GM18951 (cell line): ENCODE results near the gene ARIH2.

Experiments
- POLR2A ChIP-seq: IDR thresholded peaks from 4 replicates; pipeline ENCODE4 v1.6.1; 2011; ENCODE audit warnings: mild to moderate bottlenecking; ENCODE audit not compliant: insufficient read length, insufficient read depth; ENCODE audit errors: extremely low read depth
- in situ Hi-C: fragments of 300-500 bp; cut with MboI; formaldehyde crosslinking; loops from one replicate; pipeline ENCODE4 v1.12.0; 2022; ENCODE audit warnings: low sequenced_read_pairs, mixed read lengths, inconsistent platforms; ENCODE audit not compliant: unreplicated experiment

The ARIH2 gene

DNA sequence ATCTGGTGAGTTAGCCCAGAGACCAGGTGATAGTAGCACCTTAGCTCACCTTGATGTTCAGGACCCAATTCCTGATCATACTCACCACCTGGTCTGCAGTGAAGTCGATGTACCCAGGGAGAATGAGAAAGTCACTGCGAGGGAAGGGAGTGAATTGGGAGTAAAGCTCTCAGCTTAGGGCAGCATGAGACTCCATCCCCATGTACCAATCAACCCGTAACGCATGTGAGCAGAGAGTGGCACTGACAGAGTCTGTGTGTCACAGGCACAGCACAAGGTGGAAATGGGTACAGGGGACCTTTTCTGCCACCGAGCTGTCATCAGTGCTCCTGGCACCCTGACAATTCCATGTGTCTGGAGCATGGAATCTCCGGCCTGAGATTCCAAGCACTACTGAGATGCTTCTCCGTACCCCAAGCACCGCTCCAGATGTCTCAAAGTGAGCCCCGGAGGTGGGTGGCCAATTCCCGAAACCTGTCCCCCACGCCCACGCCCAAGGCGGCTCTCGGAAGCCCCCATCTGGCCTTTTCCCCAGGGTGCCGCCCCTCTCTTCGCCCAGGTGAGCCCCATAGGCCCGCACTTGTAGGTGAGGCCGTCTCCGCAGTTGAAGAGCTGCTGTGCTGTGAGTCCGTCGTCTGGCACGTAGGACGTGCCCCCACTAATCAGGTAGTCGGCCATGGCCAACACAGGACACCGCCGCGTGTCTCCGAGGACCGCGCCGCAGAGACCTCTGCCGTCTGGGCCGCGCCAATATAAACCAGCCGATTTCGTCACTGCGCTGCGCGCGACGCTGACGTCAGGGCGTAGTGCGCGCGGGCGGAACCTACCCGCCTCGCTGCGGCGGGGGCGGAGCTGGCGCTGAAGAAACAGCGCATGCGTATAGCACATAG lies 110.3 kb downstream of the ARIH2 start, which contains the start of gene IMPDH2:
Gene IMPDH2 (minus strand): TSS at position 726 of the 890 bp plus-strand sequence. CDS start 48 bp downstream, at position 678.
- peak; percentile 100 for TF ChIP-seq POLR2A
- in situ Hi-C loops = no loop called here

DNA sequence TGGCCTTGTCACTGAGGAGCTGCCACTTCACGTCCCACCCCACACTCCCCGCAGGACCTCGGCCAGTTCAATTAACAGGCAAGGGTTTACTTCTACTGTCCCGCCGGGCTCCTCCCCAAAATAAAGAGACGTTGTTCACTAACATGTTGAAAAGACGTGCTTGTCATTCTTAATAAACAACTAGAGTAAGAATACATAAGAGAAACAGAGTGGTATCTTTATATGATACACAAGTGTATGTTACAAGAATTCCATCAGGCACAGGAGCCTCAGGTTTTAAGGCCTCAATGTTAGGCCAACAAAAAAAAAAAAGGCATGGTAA lies 110.9 kb downstream of the ARIH2 start:
- no peak for TF ChIP-seq POLR2A
- in situ Hi-C loops = no loop called here

DNA sequence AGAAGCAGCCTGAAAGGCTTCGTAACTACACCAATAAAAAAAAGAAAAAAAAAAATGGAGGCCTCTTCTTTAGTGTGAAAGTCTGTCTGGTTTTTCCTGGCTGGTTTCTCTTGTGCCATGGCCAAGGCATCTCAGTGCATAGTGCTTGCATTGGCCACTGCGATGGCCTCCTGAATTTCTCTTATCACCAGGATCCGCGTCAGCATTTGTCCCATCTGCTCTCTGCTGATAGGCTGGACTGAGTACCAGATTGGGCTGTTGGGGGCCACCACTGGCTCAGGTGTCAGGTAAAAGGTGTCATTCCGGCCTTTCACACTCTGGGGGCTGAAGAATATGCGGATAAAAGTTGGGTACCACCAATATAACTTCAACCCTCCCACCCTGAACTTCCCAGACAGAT lies 111.7 kb downstream of the ARIH2 start:
- in situ Hi-C loops = no loop called here
- no peak for TF ChIP-seq POLR2A

DNA sequence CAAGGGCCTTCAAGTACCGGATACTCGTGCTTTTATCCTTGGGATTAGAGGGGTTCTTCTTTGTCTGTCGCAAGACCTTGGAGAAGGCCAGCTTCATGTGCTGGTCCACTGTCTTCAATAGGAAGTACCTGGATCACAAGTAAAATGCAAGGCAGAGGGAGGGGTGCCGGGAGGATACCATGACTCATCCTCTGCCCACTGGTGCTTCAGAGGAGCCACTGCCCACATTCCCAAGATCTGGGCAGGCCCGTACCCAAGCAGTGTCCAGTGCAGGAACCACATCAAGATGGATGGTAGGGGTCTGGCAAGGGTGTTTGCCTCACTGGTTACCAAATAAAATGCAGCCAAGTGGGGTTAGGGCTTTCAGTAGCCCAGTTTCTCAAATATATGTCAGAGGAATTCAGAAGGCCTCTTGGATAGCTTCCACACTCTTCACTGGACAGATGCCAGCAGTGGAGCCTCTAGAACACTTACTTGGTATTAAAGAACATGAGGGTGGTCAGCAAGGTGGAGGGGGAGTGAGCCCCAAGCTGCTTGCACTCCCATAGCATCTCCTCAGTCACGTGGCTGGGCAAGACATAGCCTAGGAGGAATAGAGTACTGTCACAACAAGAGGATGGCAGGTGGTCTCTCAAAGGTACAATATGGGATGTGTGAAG lies 114.1 kb downstream of the ARIH2 start:
- in situ Hi-C loops = no loop called here
- TF ChIP-seq POLR2A = no peak

DNA sequence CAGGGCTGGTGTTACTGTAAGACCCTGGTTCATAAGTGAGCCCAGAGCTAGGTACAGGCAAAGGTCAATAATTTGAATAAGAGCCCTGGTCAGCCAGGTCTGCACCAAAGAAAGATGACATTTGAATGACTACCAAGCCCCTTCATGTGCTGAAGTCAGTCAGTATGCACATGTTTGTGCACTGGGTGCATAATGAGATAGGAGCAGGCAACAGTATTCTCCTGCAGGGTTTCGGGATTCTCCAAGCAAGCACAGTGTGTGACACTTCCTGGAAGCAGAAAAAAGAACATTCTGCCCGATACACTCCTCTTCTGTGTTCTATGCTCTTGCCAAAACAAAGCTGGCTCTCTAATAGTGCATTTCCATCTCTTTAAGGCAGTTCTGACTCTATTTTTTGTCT lies 116.0 kb downstream of the ARIH2 start:
- in situ Hi-C loops = no loop called here
- no peak for TF ChIP-seq POLR2A

DNA sequence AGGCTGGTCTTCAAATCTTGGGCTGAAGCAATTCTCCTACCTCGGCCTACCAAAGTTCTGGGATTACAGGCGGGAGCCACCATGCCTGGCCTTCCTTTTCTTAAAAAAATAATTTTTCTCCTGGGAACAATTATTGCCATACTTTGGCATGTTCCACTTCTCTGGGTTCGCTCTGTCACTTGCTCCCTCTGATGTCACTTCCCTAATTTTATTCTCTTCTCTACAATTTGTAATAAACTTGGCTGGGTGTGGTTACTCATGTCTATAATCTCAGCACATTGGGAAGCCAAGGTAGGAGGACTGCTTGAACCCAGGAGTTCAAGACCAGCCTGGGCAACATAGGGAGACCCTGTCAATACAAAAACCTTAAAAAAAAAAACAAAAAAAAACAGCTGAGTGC lies 116.6 kb downstream of the ARIH2 start:
- in situ Hi-C loops = no loop called here
- TF ChIP-seq POLR2A = no peak
